ENCODE results near the gene SHBG. TPM values are rescaled to one million over a fixed set of nuclear protein-coding genes. Genes with fewer than 3 reads are reported as not detected.

SHBG gene
- total and polyA plus RNA-seq, 2 of the 4 experiments (the other 2 are of a cell fraction), result 0.36 to 0.38 TPM

DNA sequence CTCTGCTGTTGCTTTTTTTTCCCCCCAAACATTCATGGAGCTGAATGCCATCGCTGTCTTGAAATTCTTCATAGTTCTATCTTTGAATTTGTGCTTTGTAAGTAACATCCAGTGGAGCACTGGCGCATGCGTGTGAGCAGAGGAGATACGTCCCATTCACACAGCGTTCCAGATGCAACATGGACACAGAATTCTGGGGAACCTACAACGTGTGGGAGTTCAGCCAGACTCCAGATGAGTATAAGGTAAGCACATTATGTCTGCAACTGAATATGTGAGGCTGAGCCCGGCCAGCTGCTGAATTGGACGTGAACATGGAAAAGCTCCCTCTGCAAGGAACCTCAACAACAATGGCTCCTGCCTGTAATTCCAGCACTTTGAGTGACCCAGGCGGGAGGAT is 16.5 kb downstream of the SHBG start:
- Histone ChIP-seq H3K4me1 (ENCODE audit: control insufficient read depth, insufficient read depth, low read length) (peaks cover 5% of the 10 kb centered on the region; the same call in 1 of the 2 replicates), H4K8ac (ENCODE audit: low read depth in 2 of 2, low read length in 2 of 2) (no peak overlapping the region; a peak in 1 of 4 replicates), H3K79me1 (ENCODE audit: low read depth in 1 of 2, low read length in 2 of 2) (no peaks in the 10 kb centered on the region), H3K9me1 (ENCODE audit: insufficient read depth, low read length) (no peaks in the 10 kb centered on the region), H2BK120ac (ENCODE audit: low read depth, low read length) (no peak overlapping the region), H2BK20ac (ENCODE audit: low read depth, low read length) (no peak overlapping the region), H3K18ac (ENCODE audit: low read depth, low read length) (no peak overlapping the region), H3K27ac (ENCODE audit: insufficient read depth, low read length) (no peak overlapping the region), H2AK9ac (replicated peaks; ENCODE audit: low read depth, low read length, poor library complexity) (no peak overlapping the region), H2AK5ac (ENCODE audit: low read depth, low read length) (no peak overlapping the region), H2BK5ac (ENCODE audit: low read depth, low read length, poor library complexity, severe bottlenecking) (no peak overlapping the region), H4K91ac (ENCODE audit: insufficient read depth, low read depth, low read length) (no peak overlapping the region), H2BK15ac (ENCODE audit: low read depth, low read length) (no peak overlapping the region), H3K23ac (ENCODE audit: low read depth, low read length) (no peak overlapping the region), H2AFZ (replicated peaks; ENCODE audit: low read length, poor library complexity) (peak overlapping the region; percentile 73), H3K4ac (ENCODE audit: low read depth, low read length) (no peak overlapping the region), H3K9me3 (ENCODE audit: control insufficient read depth, insufficient read depth, low read length) (no peaks in the 10 kb centered on the region), H3K36me3 (ENCODE audit: control insufficient read depth, insufficient read depth, low read length) (no peaks in the 10 kb centered on the region), H3K27me3 (ENCODE audit: control insufficient read depth, insufficient read depth, low read length) (peaks cover 21% of the 10 kb centered on the region), H3K9ac (ENCODE audit: low read depth, low read length) (no peak overlapping the region), H3K14ac (replicated peaks; ENCODE audit: low read depth, low read length) (no peak overlapping the region), H4K5ac (ENCODE audit: low read depth, low read length) (no peak overlapping the region), H3K4me2 (ENCODE audit: low read depth, low read length) (peak overlapping the region; percentile 6; the same call in 1 of the 2 replicates), H3K56ac (ENCODE audit: extremely low read depth, insufficient read depth, low read length) (no peak overlapping the region), H3K4me3 (ENCODE audit: insufficient read depth, low read depth, low read length) (no peak overlapping the region), H4K20me1 (ENCODE audit: insufficient read depth, low read length) (no peaks in the 10 kb centered on the region)
- in situ Hi-C loops (cut with MboI; ENCODE audit: low sequenced_read_pairs), result no loop called here
- 15% methylated on average over 5 of the region's 9 CpGs; no CpG with 5 or more reads in 1 of the 2 experiments for WGBS, 2 experiments (ENCODE audit: extremely low coverage in 2 of 2, insufficient read length in 1 of 2)
- BruUV-seq (replicated peaks), result no TSS peak
- ATAC-seq (ENCODE audit: low read depth), result peak; percentile 34; the same call in 1 of the 2 replicates
- intact Hi-C loops (cut with micrococcal nuclease), result no loop called here
- CTCF ChIA-PET, result no interaction called here
- DNase-seq, result peak; percentile 16
- POLR2A ChIA-PET (ENCODE audit: unreplicated experiment), result no interaction called here
- dilution Hi-C loops (cut with HindIII; ENCODE audit: low sequenced_read_pairs, unreplicated experiment), result no loop called here
- TF ChIP-seq RCOR1 (IDR thresholded peaks at IDR 0.05; ENCODE audit: insufficient replicate concordance, low read length) (no peak), POLR2A (IDR thresholded peaks at IDR 0.05; ENCODE audit: low read depth, low read length) (no peak), NFE2L2 (IDR thresholded peaks at IDR 0.05; ENCODE audit: low read depth, low read length) (no peak)
- TF ChIP-seq, protein P1, sequence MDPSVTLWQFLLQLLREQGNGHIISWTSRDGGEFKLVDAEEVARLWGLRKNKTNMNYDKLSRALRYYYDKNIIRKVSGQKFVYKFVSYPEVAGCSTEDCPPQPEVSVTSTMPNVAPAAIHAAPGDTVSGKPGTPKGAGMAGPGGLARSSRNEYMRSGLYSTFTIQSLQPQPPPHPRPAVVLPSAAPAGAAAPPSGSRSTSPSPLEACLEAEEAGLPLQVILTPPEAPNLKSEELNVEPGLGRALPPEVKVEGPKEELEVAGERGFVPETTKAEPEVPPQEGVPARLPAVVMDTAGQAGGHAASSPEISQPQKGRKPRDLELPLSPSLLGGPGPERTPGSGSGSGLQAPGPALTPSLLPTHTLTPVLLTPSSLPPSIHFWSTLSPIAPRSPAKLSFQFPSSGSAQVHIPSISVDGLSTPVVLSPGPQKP (IDR thresholded peaks at IDR 0.05; ENCODE audit: borderline replicate concordance, low read depth, low read length), result no peak
- TF ChIP-seq, protein P2, sequence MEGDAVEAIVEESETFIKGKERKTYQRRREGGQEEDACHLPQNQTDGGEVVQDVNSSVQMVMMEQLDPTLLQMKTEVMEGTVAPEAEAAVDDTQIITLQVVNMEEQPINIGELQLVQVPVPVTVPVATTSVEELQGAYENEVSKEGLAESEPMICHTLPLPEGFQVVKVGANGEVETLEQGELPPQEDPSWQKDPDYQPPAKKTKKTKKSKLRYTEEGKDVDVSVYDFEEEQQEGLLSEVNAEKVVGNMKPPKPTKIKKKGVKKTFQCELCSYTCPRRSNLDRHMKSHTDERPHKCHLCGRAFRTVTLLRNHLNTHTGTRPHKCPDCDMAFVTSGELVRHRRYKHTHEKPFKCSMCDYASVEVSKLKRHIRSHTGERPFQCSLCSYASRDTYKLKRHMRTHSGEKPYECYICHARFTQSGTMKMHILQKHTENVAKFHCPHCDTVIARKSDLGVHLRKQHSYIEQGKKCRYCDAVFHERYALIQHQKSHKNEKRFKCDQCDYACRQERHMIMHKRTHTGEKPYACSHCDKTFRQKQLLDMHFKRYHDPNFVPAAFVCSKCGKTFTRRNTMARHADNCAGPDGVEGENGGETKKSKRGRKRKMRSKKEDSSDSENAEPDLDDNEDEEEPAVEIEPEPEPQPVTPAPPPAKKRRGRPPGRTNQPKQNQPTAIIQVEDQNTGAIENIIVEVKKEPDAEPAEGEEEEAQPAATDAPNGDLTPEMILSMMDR (conservative IDR thresholded peaks at IDR 0.05; ENCODE audit: low read depth, low read length), result no peak
